Measurements from ENCODE around the gene CHMP6.

CHMP6 gene

DNA sequence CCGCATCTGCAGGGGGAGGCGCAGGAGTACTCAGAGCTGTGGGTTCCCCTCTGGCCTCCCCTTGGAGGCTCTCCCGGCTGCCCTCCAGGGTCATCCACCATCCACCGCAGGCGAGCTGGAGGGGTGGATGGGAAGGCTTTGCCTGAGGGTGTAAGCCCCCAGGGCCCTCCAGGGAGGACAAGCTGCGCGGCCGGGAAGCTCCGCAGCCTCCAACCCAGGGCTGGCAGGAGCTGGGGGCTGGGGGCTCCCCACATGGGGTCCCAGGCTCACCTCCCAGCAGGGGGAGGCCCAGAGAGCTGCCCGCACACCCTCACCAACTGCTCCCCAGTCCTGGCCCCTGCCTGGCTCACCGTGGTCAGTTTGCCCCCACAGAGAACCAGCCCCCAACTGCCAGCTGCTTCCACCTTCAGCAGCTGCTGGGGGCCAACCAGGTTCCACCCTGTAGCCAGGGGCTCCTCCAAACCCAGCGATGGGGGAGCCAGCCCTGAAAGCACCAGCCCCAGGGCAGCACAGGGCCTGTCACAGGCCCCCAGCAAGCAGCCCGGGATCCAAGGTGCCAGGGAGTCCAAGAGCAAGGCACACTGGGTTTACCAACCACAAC is 19.8 kb upstream of the CHMP6 start:
- DNase-seq, result no peak

DNA sequence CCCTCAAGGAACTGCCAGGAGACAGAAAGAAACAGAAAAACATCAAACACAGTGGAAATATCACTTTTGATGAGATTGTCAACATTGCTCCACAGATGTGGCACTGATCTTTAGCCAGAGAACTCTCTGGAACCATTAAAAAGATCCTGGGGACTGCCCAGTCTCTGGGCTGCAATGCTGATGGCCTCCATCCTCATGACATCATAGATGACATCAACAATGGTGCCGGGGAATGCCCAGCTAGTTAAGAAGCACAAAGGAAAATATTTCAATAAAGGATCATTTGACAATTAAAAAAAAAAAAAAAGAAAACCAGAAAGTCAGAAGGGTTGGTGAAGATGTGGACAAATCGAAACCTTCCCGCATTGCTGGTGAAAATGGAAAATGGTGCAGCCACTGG is 14.9 kb upstream of the CHMP6 start:
- DNase-seq, result no peak

DNA sequence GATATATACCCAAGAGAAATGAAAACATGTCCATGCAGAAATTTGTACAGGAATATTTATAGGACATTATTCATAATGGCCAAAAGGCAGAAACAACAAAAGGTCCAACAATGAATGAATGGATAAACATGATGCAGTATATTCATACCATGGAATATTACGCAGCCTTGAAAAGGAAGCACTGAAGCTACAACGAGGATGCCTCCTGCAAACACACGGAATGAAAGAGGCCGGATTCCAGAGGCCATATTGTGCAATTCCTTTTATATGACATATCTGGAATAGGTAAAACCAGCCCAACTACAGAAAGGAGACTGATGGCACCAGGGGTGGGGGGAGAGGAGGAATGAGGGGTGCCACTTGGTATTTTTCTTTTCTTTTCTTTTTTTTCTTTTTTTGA is 14.5 kb upstream of the CHMP6 start:
- DNase-seq, result no peak

DNA sequence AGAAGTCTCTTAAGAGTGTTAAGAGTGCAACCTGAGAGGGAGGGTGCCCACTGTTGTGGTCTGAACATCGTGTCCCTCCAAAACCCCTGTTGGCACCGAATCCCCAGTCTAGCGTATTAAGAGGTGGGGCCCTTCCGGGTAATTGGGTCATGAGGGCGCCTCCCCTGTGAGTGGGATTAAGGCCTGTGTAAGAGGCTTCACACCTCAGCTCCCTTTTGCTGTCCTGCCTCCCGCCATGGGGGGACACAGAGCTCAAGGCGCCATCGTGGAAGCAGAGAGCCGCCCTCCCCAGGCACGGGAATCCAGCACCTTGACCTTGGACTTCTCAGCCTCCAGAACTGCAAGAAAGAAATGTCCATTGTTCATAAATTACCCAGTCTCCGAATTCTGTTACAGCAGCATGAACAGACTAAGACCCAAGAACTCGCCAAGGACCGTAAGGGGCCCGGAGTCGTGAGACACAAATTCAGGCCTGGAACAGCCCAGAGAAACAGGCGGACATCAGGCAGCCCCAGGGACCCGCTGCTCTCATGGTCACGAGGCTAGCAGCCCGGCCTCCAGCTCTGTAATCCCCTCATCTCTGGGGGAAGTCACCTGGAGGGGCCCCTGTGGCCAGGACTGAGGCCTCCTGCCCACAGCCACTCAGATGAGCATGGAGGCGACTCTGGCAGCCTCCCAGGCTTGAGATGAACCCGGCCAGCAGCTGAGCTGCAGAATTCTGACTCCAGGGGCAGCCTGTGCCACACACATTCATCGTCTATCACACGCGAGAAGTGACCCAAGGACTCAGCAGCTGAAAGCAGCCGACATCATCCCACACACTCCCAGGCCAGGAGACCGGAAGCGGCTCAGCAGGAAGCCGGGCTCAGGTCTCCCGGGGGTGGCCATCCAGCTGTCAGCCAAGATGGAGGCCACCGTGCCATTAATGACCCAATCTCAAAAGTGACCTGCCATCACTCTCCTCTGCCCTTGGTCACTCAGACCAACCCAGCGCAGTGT is 12.8 kb upstream of the CHMP6 start:
- DNase-seq, result no peak

DNA sequence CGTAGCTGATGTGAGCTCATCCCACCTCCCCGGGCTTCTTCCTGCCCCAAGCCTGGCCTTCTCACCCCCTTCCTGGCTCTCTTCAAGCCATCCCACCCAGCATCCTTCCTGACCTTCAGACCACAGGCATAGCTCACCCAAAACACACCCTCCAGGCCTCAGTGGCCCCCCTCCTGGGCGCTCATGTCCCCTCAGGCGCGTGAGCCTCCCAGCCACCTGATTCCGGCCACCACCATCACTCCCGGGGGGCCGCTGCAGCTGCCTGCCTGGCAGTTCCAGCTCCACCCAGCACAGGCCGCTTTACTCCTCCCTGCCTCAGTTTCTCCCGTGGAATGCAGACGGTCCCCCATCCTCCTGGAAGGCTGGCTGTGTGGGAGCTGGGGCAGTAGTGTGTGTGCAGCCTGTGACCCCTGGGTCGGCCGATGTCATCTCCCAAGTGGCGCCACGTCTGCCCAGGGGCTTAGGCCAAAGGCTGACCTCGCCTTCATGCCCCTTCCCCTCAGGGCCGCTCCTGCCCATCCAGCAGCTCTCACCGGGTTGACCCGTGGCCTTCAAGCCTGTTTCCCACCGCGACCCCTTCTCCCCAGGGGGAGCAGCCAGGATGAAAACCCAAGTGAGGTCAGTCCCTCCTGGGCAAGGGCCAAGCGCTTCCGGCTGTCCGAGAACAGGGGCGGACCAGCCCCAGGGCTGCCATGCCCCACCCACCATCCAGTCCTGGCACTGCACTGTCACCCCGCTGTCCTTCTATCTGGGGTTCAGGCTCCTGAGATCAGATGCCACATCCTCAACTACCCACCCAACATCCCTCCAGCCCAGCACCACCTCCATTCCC is 11.9 kb upstream of the CHMP6 start:
- DNase-seq, result no peak

DNA sequence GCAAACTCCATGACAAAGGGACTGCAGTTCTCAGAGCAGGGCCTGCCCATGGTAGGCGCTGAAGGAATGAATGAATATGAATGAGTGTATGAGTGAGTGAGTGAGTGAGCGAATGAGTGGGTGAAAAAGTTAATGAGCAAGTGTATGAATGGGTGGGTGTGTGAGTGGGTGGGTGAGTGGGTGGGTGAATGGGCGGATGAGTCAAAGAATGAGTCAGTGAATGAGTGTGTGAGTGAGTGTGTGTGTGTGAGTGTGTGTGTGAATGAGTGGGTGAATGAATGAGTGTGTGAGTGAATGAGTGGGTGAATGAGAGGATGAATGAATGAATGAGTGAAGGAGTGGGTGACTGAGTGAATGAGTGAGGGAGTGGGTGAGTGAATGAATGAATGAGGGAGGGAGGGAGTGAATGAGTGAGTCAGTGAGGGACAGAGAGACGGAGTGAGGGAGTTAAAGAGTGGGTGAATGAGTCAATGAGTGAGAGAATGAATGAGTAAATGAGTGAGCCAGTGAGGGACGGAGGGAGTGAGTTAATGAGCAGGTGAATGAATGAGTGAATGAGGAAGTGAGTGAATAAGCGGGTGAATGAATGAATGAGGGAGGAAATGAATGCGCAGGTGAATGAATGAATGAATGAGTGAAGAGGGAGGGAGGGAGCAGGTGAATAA is 11.1 kb upstream of the CHMP6 start:
- no peak for DNase-seq

DNA sequence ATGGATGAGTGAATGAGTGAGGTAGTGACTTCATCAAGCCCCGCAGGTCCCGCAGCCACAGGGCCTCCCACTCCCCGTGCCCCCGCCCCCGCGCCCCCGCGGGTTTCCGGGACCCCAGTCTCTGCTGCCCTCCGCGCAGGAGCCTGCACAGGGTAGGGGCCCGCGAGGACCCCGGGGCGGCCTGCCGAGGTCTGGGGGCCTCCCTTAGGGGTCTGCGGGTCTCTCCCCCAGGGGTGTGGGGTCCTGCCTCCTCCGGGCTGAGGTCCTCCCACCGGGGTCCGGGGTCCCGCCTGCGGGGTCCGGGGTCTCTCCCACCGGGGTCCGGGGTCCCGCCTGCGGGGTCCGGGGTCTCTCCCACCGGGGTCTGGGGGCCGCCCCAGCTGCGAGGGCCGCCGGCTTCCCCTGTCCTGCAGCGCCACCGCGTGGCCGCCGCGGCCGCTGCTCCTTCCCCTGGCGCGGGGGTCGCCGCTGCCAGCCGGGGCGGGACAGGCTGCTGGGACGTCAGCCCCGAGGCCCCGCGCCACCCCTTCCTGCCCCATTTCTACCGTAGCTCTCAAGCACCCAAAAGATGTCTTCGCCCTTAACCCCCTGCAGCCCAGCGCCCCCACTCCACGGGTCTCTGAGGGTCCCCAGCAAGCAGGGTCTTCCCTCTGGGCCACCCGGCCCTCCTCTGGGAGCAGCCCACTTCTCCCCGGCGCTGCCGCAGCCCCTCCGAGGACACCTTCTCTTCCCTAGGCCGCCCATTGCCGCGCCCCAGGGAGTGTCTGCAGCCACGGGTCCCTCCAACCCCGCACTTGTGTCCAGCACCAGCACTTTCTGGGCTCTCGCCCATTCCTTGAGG is 10.4 kb upstream of the CHMP6 start:
- DNase-seq, result no peak

DNA sequence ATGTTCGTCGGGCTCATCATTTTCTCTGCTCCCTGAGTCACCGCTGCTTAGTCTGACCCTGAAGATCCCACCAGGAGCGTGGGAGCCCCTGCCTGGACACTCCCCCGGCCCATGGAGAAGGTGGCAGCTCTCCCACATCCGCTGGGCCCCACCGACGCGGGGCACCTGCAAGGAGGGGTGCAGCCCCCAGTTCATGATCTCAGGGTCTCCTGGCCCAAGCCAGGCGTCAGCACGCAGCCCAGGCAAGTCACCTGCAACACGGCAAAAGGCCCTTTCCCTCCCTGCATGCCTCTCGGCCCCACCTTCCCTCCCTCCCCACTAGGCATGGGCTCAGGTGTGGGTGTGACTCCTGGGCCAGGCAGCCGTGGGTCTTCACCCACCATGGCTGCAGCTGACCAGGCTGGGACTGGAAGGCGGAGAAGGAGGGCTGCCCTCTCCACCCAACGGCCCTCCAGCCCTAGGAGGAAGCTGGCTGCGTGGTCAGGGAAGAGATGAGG is 9.7 kb upstream of the CHMP6 start:
- DNase-seq, result no peak

DNA sequence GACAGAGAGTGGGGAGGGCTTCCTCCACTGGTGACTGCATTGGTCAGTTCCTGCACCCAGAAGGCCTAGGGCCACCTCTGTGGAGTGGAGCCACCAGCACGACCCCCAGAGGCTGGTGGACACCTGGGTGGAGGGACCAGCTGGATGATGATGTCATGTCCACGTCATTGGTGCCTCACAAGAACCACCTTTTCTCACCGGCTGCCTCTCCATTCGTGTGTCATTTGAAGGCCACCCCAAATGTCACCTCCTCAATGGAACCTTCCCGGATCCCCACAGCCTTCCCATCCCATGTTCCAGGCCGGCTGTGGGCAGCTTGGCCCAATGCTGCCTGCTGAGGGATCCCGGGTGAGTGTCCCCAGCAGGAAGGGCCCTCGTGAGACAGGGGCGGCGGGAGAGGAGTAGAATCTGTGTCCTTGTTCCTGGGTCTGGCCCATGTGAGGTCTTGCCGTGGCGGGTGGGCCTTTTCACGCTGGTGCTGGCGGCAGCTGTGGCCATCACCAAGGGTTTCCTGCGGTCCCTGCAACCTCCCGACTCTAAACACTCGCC is 9.1 kb upstream of the CHMP6 start:
- DNase-seq, result no peak

DNA sequence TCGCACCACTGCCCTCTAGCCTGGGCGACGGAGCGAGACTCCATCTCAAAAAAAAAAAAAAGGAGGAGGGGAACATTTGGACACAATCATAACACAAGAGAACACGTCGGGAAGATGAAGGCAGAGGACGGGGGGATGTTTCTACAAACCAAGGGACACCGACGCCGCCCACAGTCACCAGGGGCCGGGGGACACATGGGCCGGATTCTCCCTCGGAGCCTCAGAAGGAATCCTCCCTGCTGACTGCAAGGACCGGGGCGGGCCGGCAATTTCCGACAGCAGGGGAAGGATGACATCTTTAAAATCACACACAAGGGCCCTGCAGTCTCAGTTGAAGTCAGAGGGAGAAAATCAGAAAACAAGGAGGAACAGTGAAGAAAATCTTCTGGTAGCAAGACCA is 8.1 kb upstream of the CHMP6 start:
- no peak for DNase-seq

DNA sequence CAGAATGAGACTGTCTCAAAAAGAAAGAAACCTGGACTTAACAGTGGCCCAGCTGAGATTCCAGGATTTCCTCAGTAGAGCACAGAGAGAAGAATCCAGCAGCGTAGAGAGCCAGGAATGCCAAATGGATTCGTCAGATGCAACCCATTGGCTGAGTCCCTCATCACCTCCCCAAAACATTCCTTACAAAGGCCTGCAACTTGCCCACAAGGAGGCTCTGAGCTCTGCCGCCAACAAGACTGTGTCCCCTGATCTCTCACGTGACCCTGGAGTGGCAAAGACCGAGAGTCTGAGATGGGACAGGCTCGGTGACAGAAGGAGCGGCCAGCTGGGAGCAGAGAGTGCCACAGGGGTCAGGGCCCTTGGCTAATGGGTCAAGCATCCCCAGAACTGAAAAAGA is 6.9 kb upstream of the CHMP6 start:
- no peak for DNase-seq

DNA sequence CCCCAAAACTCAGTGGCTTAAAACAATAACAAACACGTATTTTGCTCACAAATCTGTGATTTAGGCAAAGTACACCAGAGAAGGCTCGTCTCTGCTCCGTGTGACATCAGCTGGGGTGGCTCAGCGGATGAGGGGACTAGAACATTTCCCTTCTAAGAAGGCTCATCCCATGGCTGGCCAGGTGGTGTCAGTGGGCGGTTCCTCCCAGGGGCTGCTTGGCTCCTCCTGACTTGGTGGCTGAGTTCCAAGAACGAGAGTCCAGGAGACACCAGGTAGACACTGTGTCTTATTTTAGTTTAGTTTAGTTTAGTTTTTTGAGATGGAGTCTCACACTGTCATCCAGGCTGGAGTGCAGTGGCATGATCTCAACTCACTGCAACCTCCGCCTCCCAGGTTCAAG is 5.6 kb upstream of the CHMP6 start:
- no peak for DNase-seq

DNA sequence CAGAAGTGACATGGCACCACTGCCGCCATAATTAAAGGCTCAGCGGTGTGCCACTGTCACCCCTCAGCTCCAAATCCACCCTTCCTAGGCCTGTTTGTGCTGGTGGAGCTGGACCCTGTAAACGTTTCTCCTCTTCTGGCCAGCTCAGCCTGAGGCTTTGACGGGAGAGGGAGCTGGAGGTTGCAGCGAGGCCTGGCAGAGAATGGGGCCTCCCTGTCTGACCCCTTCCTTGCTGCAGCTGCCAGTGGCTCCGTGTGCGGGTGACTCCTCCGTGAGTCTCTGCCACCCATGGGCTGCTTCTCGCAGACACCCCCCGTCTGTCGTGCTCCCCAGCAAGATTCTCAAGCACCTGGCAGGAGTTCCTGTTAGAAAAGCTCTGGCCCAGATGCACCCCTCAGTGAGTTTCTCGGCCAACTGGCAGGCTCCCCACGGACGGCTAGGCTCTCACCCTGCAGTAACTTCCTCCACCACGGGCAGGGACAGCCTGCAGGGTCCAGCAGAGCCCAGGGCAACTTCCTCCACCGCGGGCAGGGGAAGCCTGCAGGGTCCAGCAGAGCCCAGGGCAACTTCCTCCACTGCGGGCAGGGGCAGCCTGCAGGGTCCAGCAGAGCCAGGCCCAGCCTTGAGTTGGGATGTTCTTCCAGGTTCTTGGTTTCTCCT is 4.7 kb upstream of the CHMP6 start:
- DNase-seq, result no peak

DNA sequence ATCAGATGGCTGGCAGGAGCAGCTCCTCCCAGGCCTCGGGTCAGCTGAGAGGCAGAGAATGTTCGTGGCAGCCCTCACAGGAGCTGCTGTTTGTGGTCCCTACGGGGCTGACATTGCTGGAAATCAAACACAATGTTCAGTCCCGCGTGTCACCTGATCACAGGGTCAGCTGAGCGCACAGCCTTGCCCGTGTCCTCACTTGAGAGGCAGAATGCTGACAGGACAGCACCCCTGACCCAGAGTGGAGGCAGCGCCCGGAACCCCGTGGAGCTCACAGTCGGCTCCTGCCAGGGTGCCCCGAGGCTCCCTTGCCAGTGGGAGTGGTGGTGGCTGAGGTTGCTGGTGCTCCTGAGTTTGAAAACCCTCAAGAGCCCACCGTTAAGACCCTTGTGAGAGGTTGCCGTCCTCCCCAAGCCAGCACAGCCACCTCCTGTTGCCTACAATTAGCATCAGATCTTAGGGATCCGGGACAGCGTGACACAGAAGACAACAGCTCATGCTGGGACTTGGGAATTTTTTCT is 3.6 kb upstream of the CHMP6 start:
- no peak for DNase-seq

DNA sequence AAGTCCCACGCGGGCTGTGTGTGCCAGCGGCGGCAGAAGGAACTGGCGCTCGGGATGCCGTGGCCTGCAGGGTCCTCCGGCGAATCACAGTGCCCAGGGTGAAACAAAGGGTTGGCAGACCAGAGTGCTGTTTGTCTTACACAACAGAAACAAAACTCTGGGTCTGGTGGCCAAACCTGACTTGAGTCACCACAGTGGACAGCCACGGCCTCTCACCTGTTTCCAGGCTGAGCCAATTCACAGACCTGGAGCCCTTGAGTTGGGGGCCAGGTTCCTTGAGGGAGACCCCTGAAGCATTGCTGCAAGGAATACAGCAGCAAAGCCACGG is 2.1 kb upstream of the CHMP6 start:
- DNase-seq, result no peak

DNA sequence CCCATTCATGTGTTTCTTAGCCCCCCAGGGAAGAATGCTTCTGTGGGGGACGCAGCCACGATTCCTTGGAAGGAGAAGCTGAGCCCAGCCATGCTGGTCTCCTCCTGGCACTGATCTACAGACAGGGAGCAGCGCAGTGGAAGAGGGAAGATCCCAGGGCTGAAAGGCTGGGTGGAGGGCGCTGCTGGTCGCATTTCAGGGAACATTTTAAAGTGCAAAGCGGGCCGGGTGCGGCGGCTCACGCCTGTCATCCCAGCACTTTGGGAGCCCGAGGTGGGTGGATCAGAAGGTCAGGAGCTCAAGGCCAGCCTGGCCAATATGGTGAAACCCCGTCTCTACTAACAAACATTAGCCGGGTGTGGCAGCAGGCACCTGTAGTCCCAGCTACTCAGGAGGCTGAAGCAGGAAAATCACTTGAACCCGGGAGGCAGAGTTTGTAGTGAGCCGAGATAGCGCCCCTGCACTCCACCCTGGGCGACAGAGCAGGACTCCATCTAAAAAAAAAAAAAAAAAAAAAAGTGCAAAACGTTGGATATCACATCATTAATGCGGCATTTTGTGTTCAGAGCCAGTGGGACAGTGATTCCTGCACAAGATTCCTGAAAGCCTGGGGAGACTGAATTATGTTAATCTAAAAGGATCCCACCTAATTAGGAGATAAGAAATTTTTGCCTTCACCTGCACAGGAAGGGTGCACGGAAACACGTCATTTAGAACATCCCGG is 558 bp upstream of the CHMP6 start:
- no peak for DNase-seq

DNA sequence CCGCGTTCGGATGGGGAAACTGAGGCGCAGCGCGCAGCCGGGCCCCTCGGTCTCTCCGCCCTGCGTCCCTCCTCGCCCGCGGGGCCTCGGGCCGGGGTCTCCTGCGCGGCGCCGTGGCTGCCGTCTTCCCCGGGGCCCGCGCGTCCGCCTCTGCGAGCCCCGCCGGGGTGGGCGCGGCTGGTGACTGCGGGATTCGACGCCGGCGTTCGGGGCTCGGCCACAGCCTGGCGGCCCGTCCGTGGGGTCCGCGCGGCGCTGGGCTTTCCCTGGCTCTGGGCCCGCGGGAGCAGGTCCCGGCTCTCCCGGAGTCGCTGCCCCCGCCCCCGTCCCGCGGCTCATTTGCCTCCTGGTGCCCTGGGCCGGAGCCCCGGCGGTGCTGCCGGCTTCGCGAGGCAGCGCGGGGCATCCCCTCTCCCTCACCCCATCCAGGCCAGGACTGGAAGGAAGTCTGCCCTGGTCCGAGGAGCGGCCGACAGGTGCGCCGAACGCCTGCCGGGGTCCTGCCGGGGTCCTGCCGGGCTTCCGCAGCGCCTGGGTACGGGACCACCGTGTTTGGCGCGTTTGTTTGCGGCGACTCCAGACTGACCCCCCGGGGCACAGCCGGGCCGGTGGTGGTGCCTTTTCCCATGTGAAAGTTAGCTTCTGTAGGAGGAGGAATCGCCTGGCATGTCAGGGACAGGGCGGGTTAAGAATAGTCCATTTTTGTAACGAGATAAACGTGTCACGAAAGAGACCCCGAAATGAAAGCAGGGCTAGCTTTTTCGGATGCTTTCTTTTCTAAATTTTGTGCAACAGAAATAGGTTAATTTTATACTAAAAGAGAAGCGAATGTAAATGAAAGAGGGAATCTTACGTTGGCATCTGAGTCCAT is 671 bp downstream of the CHMP6 start:
- no peak for DNase-seq

DNA sequence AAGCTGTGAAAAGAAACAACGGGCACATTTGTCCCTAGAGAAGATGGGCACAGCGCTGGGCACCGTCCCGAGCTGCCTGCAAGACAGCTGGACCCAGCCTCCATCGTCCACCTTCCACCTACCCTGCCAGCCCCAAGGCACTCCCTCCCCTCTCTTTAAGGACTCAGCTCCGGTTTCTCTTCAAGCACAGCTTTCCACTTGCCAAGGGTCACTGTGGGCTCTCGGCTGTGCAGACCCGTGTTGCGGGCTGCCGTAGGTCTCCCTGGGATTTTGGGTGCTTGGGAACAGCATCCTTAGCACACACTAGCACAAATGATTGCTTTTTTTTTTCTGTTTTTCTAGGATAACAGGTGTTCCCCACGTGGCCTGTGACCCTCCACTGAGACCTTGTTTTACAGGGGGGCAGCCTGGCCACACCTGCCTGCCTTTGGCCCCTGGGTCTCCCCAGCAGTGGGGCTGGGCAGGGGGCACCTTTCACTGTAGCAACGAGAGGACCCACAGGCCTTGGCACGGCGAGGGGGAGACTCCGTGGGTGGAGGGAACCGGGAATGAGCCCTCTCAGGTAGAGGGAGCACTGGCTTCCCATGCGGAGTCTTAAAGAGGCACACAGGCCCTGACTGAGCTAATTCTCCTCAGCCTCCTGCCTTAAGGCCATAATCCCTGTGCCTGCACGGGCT is 1.4 kb downstream of the CHMP6 start:
- DNase-seq, result no peak

DNA sequence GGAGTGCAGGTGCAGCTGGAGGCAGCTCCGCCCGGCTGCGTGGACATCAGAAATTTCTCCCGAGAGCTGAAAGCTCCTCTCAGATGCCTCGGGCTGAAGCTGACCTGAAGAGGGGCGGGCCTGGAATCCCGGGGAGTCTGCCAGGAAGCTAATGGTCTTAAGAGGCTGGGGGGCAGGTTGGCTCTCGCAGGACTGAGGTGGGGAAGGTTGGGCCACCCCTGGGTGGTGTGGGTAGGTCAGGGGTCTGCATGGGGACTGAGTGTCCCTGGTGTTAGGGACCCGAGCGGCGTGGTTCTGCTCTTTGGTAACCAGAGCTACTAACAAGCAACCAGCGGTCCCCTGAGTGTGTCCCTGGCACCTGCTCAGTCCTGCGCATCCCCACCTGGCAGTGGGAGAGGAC is 3.5 kb downstream of the CHMP6 start:
- DNase-seq, result no peak
